Erythroblast (primary cell): ENCODE data around the gene SLC17A7.
"Not testable (repeated sequence)": the region's sequence is repeated elsewhere in the genome, so short reads cannot be mapped to it uniquely, and the experiment has no call there.

ENCODE experiments used
- DNase-seq, 2 experiments: peaks; one replicate each; lab custom pipeline; 2025; lab: John Stamatoyannopoulos, UW
- GATA1 ChIP-seq: IDR thresholded peaks from 2 replicates; pipeline ENCODE4 v1.6.1; 2011; ENCODE audit warnings: low read depth, mild to moderate bottlenecking, control low read depth, low read length, moderate library complexity
- POLR2A ChIP-seq: IDR thresholded peaks from 2 replicates; pipeline ENCODE4 v1.6.1; 2011; ENCODE audit warnings: mild to moderate bottlenecking, low read length

Gene SLC17A7

DNA sequence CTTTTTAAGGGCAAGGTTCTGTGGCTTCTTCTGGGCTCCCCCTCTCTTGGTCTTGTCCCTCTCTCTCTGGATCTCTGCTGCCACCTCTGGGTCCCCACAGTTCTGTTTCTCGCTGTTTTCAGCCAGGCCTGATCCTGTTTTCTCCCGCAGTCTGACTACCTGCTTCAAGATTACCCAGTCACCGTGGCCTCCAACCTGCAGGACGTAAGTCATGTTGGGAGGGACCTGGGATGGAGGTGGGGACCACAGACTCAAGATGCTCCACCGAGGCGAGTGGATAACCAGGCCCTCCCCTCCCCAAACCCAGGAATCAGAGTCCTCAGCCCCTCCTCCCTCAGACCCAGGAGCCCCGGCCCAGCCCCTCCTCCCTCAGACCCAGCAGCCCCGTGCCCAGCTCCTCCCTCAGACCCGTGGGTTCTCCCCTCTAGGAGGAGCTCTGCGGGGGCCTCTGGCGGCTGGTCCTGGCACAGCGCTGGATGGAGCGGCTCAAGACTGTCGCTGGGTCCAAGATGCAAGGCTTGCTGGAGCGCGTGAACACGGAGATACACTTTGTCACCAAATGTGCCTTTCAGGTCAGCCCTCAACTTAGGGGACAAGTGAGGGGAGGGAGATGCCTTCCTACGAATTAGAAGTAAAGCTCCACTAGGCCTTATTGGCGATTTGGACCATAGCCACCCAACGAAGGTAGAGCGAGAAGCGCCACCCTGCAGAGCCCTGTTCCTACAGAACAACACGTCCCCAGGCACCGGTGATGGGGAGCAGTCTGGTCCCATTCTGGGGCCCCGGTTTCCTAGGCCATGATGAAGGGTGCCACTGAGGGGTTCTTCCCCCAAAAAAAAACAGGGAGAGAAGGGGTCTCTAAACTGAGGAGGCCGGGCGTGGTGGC is 34.9 kb upstream of the SLC17A7 start:
- peak in 1 of 2 experiments; percentile 62 for DNase-seq
- TF ChIP-seq POLR2A (no peak), GATA1 (no peak)

DNA sequence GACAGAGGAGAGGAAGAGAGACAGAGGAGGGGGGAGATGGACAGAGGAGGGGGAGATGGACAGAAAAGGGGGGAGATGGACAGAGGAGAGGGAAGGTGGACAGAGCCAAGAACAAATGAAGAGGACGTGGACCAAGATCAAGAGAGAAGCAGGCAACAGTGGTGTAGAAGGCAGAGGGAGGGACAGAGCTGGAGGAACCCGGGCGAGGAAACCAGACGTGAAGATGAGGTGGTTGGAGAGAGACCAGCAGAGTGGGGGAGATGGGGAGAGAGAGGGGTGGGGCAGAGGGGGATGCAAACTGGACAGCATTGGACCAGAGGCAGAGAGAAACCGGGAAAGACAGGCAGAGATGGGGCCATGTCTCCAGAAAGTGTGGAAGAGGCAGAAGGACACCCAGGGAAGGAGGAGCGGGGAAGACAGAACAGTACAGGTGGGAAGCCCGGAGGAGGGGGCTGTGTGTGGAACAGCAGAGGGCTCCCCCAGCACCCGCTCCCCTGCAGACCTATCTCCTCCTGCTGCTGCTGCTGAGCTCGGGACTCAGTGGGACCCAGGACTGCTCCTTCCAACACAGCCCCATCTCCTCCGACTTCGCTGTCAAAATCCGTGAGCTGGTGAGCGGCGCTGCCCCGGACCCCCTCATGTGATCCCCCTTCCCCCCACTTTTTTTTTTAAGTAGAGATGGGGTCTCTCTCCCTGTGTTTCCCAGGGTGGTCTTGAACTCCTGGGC is 34.0 kb upstream of the SLC17A7 start:
- DNase-seq, result no peak
- TF ChIP-seq POLR2A (no peak), GATA1 (no peak)

DNA sequence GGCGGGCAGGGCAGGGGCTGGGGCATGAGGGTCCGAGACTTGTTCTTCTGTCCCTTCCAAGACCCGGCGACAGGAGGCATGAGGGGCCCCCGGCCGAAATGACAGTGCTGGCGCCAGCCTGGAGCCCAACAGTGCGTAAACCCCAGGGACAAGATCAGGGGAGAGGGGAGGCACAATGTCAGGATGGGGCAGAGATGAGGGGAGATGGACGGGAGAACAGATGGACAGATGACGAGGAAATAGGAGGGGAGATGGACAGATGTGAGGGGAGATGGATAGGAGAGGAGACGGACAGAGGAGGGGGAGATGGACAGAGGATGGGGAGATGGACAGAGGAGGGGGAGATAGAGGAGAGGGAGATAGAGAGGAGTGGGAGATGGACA is 33.2 kb upstream of the SLC17A7 start:
- DNase-seq, result no peak
- no peak for TF ChIP-seq GATA1
- no peak for TF ChIP-seq POLR2A

DNA sequence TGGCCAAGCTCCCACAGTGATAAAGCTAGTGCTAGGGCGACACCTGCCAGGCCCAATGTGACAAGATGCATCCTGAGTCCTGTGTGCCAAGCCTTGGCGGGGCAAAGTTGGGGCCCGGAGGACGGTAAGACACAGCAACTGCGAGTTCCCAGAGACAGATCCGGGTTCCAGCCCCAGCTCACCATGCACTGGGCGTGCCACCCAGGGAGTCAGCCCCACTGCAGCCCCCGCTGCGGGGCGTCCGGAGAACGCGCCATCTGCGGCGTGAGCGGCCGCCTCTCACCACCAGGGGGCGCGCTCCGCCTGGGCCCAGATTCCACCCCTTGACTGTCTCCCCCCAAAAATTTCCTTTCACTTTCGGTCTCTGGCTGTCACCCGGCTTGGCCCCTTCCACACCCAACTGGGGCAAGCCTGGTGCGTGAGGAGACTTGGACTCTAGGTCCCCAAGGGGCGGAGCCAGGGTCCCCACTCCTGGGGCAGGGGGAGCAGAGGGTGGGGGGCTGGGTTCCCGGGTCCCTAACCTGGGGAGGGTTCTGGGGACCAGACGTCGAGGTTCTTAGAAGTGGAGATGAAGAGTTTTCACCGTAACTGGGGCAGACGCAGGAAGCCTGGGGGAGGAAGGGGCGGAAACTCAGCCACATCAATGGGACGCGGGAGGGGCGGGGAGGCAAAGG is 32.7 kb upstream of the SLC17A7 start, which contains the start of gene FLT3LG:
Gene FLT3LG, plus strand, starts transcription at position 348 of the 674 bp plus-strand sequence. CDS start 425 bp downstream, outside the sequence.
- peak; percentile 91 to 94 for DNase-seq
- TF ChIP-seq GATA1, result no peak
- peak; percentile 27 for TF ChIP-seq POLR2A

DNA sequence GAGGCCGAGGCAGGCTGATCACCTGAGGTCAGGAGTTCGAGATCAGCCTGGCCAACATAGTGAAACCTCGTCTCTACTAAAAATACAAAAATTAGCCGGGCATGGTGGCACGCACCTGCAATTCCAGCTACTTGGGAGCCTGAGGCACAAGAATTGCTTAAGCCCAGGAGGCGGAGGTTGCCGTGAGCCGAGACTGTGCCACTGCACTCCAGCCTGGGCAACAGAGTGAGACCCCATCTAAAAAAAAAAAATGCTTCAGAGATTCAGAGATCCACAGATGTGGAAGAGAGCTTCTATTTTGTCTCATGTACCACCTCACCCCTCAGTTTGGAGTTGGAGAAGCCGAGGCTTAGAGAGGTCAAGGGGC is 32.2 kb upstream of the SLC17A7 start:
- DNase-seq, result not testable (repeated sequence)

DNA sequence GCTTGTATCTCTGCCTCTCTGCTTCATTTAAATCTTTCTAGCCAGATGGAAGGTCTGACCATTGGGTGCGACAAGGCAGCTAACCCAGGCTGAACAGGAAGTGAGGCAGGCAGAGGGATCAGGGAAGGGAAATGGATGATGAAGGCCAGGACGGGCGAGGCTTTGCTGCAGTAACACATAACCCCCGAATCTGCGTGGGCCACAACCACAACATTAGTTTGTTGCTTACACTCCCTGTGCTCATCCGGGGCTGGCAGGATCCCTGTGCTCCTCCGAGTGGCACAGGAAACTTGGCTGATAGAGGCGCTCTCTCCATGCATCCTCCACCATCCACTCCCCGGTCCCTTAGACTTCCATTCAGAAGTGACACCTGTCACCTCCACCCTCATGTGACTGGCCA is 31.6 kb upstream of the SLC17A7 start:
- no peak for TF ChIP-seq POLR2A
- no peak for DNase-seq

DNA sequence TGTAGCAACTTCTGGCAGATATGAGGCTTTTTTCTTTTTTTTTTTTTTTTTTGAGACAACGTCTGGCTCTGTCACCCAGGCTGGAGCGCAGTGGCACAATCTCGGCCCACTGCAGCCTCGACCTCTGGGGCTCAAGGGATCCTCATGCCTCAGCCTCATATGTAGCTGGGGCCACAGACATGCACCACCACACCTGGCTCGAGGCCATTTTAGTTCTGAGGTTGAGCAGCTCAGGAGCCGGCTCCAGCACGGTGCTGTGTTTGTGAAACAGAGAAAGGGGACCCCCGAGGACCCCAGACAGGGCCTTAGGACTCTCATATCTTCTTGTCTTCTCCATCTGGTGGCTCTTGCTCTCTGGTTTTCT is 29.3 kb upstream of the SLC17A7 start:
- DNase-seq, result no peak
- no peak for TF ChIP-seq GATA1
- no peak for TF ChIP-seq POLR2A

DNA sequence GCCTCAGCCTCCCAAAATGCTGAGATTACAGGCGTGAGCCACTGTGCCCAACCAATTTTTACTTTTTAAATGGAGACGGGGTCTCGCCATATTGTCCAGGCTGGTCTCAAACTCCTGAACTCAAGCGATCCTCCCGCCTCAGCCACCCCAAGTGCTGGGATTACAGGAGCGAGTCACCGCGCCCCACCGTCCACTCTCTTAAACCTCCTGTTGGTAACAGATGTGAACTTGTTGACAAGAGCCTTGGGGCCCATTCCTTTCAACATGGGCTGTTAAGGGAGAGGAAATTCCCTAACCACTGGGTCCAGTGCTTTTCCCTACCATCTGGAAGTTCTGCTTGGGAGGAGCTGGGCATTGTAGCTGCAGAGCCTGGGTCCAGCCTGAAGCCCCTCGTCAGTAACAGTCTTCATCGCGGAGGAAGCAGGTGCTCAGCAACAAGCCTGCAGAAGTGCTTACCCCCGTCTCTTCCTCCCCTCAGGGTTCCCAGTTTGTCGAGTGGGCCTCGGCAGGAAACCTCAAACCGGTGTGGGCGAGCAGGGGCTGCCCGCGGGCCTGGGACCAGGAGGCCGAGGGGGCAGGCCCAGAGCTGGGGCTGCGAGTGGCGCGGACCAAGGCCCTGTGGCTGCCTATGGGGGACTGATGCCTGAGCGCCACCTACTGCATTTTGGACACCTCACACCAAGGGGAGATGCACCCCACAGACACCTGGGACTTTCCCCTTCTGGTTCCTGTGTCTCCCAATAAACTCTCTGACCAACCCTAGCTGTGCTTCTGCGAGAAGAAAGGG is 28.7 kb upstream of the SLC17A7 start:
- DNase-seq, result no peak
- TF ChIP-seq POLR2A (no peak), GATA1 (no peak)

DNA sequence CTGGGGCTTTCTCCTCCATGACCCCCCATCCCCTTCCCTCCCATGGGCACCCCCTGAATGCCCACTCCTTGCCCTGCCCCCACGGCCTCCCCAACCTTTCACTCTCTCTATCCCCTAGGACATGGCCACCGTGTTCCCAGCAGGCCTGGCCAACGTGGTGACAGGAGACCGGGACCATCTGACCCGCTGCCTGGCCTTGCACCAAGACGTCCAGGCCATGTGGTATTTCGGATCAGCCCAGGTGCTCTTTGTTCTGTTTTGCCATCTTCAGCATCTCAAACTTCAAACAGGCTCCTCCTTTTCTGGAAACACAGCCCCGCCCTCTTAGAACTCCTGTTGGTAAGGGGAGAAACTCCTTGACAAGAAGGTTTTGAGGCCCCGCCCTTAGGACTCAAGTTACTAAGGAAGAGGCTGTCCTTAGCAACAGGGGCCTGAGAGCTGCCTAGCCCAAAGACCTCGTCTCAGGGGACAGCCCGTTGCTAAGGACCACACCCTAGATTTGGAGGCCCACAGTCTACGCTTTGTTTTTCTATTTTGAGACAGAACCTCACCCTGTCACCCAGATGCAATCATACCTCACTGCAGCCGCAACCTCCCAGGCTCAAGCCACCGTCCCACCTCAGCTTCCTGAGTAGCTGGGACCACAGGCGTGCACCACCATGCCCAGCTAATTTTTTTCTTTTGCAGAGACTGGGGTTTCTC is 27.6 kb upstream of the SLC17A7 start:
- TF ChIP-seq POLR2A, result no peak
- no peak for TF ChIP-seq GATA1
- peak; percentile 86 to 89 for DNase-seq

DNA sequence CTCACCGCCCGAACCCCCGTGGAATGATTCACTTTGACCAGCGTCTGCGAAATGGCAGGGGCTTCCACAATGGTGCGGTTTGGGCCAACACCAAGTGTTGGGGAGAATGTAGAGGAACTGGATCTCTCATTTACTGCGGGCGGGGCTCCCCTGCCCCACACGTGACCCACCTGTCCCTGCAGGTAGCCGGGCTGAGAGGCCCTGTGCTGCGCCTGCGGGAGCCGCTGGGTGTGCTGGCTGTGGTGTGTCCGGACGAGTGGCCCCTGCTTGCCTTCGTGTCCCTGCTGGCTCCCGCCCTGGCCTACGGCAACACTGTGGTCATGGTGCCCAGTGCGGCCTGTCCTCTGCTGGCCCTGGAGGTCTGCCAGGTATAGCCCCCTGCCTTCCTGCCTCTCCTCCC is 26.9 kb upstream of the SLC17A7 start:
- DNase-seq, result no peak
- TF ChIP-seq POLR2A (no peak), GATA1 (no peak)

DNA sequence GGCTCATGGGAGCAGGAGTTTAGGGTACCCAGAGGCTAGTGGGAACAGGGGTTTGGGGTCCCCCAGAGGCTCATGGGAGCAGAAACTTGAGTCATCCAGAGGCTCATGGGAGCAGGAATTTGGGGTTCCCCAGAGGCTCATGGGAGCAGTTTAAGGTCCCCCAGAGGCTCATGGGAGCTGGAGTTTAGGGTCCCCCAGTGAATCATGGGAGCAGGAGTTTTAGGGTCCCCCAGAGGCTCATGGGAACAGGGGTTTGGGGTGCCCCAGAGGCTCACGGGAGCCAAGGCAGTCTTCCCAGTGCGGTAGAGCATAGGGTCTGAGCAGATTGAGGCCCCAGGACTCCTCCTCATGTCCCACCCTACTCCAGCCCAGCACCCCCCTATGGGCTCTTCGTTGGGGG is 24.0 kb upstream of the SLC17A7 start:
- TF ChIP-seq GATA1, result no peak
- no peak for TF ChIP-seq POLR2A
- DNase-seq, result no peak

DNA sequence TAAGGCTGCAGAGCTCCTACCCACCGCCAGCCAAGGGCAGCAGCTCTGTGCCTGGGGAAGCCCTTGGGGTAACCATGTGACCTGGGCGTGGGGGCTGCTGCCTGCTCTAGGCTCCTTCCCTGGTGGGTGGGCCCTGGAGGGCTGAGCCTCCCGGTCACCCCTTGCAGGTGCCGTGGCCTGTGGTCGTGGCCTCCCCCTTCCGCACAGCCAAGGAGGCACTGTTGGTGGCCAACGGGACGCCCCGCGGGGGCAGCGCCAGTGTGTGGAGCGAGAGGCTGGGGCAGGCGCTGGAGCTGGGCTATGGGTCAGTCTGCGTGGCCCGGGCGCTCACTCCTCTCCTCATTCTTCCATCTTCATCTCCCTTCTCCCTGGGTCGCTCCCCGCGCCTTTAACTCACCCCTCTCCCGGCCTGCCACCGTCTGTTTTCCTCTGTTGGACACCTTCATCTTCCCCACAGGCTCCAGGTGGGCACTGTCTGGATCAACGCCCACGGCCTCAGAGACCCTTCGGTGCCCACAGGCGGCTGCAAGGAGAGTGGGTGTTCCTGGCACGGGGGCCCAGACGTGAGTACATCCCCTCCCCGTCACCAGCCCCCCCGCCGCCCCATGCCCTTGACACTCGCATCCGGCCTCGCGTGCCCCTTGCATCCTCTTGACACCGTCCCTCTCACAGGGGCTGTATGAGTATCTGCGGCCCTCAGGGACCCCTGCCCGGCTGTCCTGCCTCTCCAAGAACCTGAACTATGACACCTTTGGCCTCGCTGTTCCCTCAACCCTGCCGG is 22.8 kb upstream of the SLC17A7 start:
- no peak for DNase-seq
- no peak for TF ChIP-seq POLR2A
- TF ChIP-seq GATA1, result no peak

DNA sequence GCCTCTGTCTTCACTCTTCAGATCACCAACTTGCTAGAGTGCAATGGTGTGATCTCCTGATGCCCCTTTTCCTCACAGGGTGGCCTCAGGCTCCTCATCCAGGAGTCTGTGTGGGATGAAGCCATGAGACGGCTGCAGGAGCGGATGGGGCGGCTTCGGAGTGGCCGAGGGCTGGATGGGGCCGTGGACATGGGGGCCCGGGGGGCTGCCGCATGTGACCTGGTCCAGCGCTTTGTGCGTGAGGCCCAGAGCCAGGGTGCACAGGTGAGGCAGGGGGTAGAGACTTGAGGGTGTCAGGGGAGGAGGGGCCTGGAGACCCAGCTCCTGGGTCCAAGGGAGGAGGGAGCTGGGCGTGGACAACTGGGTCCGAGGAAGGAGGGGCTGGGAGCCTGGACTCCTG is 21.2 kb upstream of the SLC17A7 start:
- no peak for TF ChIP-seq POLR2A
- TF ChIP-seq GATA1, result no peak
- no peak for DNase-seq
